ENCODE data around the gene REXO1. TPM values are rescaled to one million over a fixed set of nuclear protein-coding genes. Genes with fewer than 3 reads are reported as not detected.
A peak's percentile ranks its signal among the peaks of the same experiment; 100 is the strongest.

The REXO1 gene
- total and polyA plus RNA-seq, 2 of the 8 experiments (the other 6 are each of a cell fraction or from before 2014, with no cell fraction given), result 42.4 to 44.3 TPM

- TF ChIP-seq ATF2 (IDR thresholded peaks at IDR 0.05; ENCODE audit: low read length) (no peak), MAFK (IDR thresholded peaks at IDR 0.05; ENCODE audit: low read depth, low read length) (no peak), ZNF274 (IDR thresholded peaks at IDR 0.05; ENCODE audit: borderline replicate concordance, extremely low read depth, low read length) (no peak), SP4 (IDR thresholded peaks at IDR 0.05; ENCODE audit: low read length) (0 out of 2 replicates have a peak, but pooled peaks have one; percentile 35), BACH1 (IDR thresholded peaks at IDR 0.05; ENCODE audit: low read length) (no peak), SAP30 (IDR thresholded peaks at IDR 0.05; ENCODE audit: insufficient read depth, insufficient replicate concordance, low read length) (no peak), POLR2A (IDR thresholded peaks at IDR 0.05; ENCODE audit: control extremely low read depth in 1 of 2, low read depth in 2 of 2, low read length in 2 of 2) (peak in 1 of 2 experiments; percentile 40; a peak in 1 of 3 replicates), RXRA (IDR thresholded peaks at IDR 0.05; ENCODE audit: insufficient read depth, low read depth, low read length) (0 out of 2 replicates have a peak, but pooled peaks have one; percentile 1), CREB1 (IDR thresholded peaks at IDR 0.05) (peak; percentile 12), RAD21 (IDR thresholded peaks at IDR 0.05 in 1 of 2, conservative IDR thresholded peaks at IDR 0.05 in 1 of 2; ENCODE audit: low read depth in 2 of 2, low read length in 2 of 2) (peak; percentile 58 to 70; a peak in 3 of 4 replicates), SIN3A (conservative IDR thresholded peaks at IDR 0.05 in 1 of 2, IDR thresholded peaks at IDR 0.05 in 1 of 2; ENCODE audit: low read depth in 1 of 2, low read length in 2 of 2) (peak; percentile 67 to 79; a peak in 2 of 4 replicates), POLR2AphosphoS5 (IDR thresholded peaks at IDR 0.05; ENCODE audit: low read depth, low read length) (peak; percentile 46; the same call in 1 of the 2 replicates), PHF8 (conservative IDR thresholded peaks at IDR 0.05; ENCODE audit: low read depth, low read length) (peak; percentile 57), YY1 (IDR thresholded peaks at IDR 0.05; ENCODE audit: low read depth, low read length) (0 out of 2 replicates have a peak, but pooled peaks have one; percentile 9), POU5F1 (IDR thresholded peaks at IDR 0.05; ENCODE audit: low read depth, low read length) (no peak), ASH2L (IDR thresholded peaks at IDR 0.05; ENCODE audit: low read length) (no peak), CEBPB (IDR thresholded peaks at IDR 0.05; ENCODE audit: low read depth, low read length) (no peak), TAF7 (optimal IDR thresholded peaks at IDR 0.05; ENCODE audit: borderline replicate concordance, low read depth, low read length) (peak; percentile 5)
Observed at GRCh38 chr19:1864480-1865171, 16.3 kb upstream of the REXO1 start (continued).

Measured in H1 (cell line).